Heart left ventricle (tissue), 13 donors: Measurements from ENCODE around the gene LTK.

Experiments
- CTCF ChIP-seq, 12 donors: fragments of 200-600 bp; sonication (generic) in 4 of 12; IDR thresholded peaks; one replicate each; pipeline versions ENCODE4 v1.5.0 to v1.8.0; 2018 to 2022; ENCODE audit warnings: antibody characterized with exemption in 12 of 12, mild to moderate bottlenecking in 5 of 12
- POLR2A ChIP-seq, 2 donors: fragments of 450-650 bp; IDR thresholded peaks; one replicate each; pipeline ENCODE4 v1.6.1; 2017; ENCODE audit warnings: antibody characterized with exemption in 2 of 2, mild to moderate bottlenecking in 2 of 2, moderate library complexity in 2 of 2
- donor health status: ischemic (EF 13 %, LVEDD 7.1; RV severe dilation, severe dysfunction).
- donor health status: DM: no; HTN: yes; CAD: no.
- donor health status: DM: no; HTN: no; CAD: no.
- donor health status: ischemic (EF 25% LVEDD 6.9; RV normal size, moderate dysfunction).
- donor health status: ischemic (EF 25% LVEDD 5.7; RV mildly dilated, moderate dysfunction).
- donor health status: ischemic (EF 35%, LVEDD 5.7; RV mildly dilated, moderate dysfunction).
- donor health status: nonischemic (EF 11% LVEDD 7.7; RV severe dilation, severe dysfunction).
- donor health status: DM: yes; HTN: yes; CAD: no.
- donor health status: PGD.
- donor health status: ischemic (EF 29% LVEDD 5.4; RV normal size, mild dysfunction).
- donor health status: nonischemic (EF 23%, LVEDD 6.1; RV moderate dilation, normal function).

GRCh38 chr15:41556677-41557076 lies 43.0 kb upstream of the LTK start:
- TF ChIP-seq CTCF (IDR thresholded peaks at IDR 0.05) (no peak), POLR2A (IDR thresholded peaks at IDR 0.05) (no peak)
